Prostate gland (tissue), 2 donors: ENCODE results near the gene RETN.

Source experiments
- CTCF ChIP-seq, 4 experiments: fragments of 200-600 bp in 2 of 4; fragments of 450-650 bp in 2 of 4; sonication (generic) in 2 of 4; IDR thresholded peaks; 1 replicate in 3 of 4; 2 replicates in 1 of 4; pipeline ENCODE4 v1.5.1; 2016 to 2019; ENCODE audit warnings: antibody characterized with exemption in 4 of 4, mild to moderate bottlenecking in 2 of 4, moderate library complexity in 2 of 4
- POLR2A ChIP-seq: fragments of 450-650 bp; IDR thresholded peaks from one replicate; pipeline ENCODE4 v1.6.1; 2016; ENCODE audit warnings: antibody characterized with exemption, mild to moderate bottlenecking
- POLR2AphosphoS5 ChIP-seq: sonication (generic); formaldehyde crosslinking; IDR thresholded peaks from one replicate; pipeline ENCODE4 v1.6.1; 2017; ENCODE audit warnings: antibody characterized with exemption

GRCh38 chr19:7642295-7643030 lies 26.4 kb upstream of the RETN start:
- TF ChIP-seq CTCF (IDR thresholded peaks at IDR 0.05) = no peak
- TF ChIP-seq POLR2AphosphoS5 = no peak
- no peak for TF ChIP-seq POLR2A
